K562 (cell line): ENCODE measurements around the gene HEY2. TPM values are rescaled to one million over a fixed set of nuclear protein-coding genes. Genes with fewer than 3 reads are reported as not detected.

ENCODE experiments used
- MGA ChIP-seq: fragments of 450-650 bp; IDR thresholded peaks from 2 replicates; pipeline ENCODE4 v1.6.1; 2016; ENCODE audit warnings: mild to moderate bottlenecking, moderate library complexity
- polyA plus RNA-seq, 8 experiments: library from polyadenylated mRNA; depleted of rRNA in 4 of 8; stranded (reverse) in 5 of 8; unstranded in 3 of 8; fragments of >200 nt; fragmentation: Nextera tagmentation in 2 of 8; fragmentation: Illumina TruSeq in 1 of 8; extraction: Ambion mirVana in 2 of 8; extraction: Trizol in 1 of 8; gene quantifications; 2 replicates each; pipeline versions ENCODE4 v1.2.1 to v1.2.3, GENCODE V29; 2011 to 2014; ENCODE audit warnings: inconsistent platforms in 1 of 8, missing spikeins in 1 of 8
- total RNA-seq, 7 experiments: library from RNA; depleted of rRNA in 6 of 7; stranded (reverse); fragments of >200 nt in 6 of 7; fragmentation: Illumina TruSeq in 2 of 7; extraction: Trizol in 2 of 7; gene quantifications; 2 replicates each; pipeline versions ENCODE4 v1.2.1 to v1.2.3, GENCODE V29; 2011 to 2021; ENCODE audit warnings: low replicate concordance in 1 of 7

Gene HEY2
- total and polyA plus RNA-seq, 9 of the 15 experiments (the other 6 are each of a cell fraction or from before 2014, with no cell fraction given) = 0.03 to 0.07 (median 0.06) TPM; not detected in 5

- TF ChIP-seq MGA = no peak
These were observed 61.0 kb downstream of the HEY2 start (continued) for GRCh38 chr6:125810445-125810844.

Other genes with a start within 250 kb of the HEY2 start
- 6.7 and 10.6 TPM in 2 replicates for gene NCOA7, start 41.3 kb downstream of the HEY2 start, total RNA-seq (2014; rRNA removed)
- gene NCOA7, start 41.3 kb downstream of the HEY2 start, total RNA-seq (2014; rRNA removed; fragmentation: Illumina TruSeq; extraction: Trizol) = 14.6 and 16.9 TPM in 2 replicates
- 9.3 and 12.7 TPM in 2 replicates for gene NCOA7, start 41.3 kb downstream of the HEY2 start, total RNA-seq (2015; rRNA removed; fragmentation: Illumina TruSeq; extraction: Trizol)
- gene NCOA7, start 41.3 kb downstream of the HEY2 start, total RNA-seq (2021) = 13.8 TPM in 2 replicates
- gene NCOA7, start 41.3 kb downstream of the HEY2 start, polyA plus RNA-seq (2011; rRNA removed) = 8.9 and 9.3 TPM in 2 replicates
- gene NCOA7, start 41.3 kb downstream of the HEY2 start, polyA plus RNA-seq (2014; fragmentation: Illumina TruSeq; extraction: Trizol) = 11.2 and 13.6 TPM in 2 replicates
- 1 to 10 TPM; 5.8 to 7.0 TPM for gene NCOA7, start 41.3 kb downstream of the HEY2 start, polyA plus RNA-seq (2014; fragmentation: Nextera tagmentation; extraction: Ambion mirVana)
- 8.5 and 11.0 TPM in 2 replicates for gene NCOA7, start 41.3 kb downstream of the HEY2 start, polyA plus RNA-seq (2014; rRNA removed)
- 11.8 and 13.7 TPM in 2 replicates for gene HINT3, start 207.1 kb downstream of the HEY2 start, total RNA-seq (2014; rRNA removed)
- 16.6 and 16.9 TPM in 2 replicates for gene HINT3, start 207.1 kb downstream of the HEY2 start, total RNA-seq (2014; rRNA removed; fragmentation: Illumina TruSeq; extraction: Trizol)
- gene HINT3, start 207.1 kb downstream of the HEY2 start, total RNA-seq (2015; rRNA removed; fragmentation: Illumina TruSeq; extraction: Trizol) = 14.6 and 16.2 TPM in 2 replicates
- 10.8 and 11.3 TPM in 2 replicates for gene HINT3, start 207.1 kb downstream of the HEY2 start, total RNA-seq (2021)
- 4.7 and 5.1 TPM in 2 replicates for gene HINT3, start 207.1 kb downstream of the HEY2 start, polyA plus RNA-seq (2011; rRNA removed)
- 12.6 and 13.7 TPM in 2 replicates for gene HINT3, start 207.1 kb downstream of the HEY2 start, polyA plus RNA-seq (2014; fragmentation: Illumina TruSeq; extraction: Trizol)
- gene HINT3, start 207.1 kb downstream of the HEY2 start, polyA plus RNA-seq (2014; fragmentation: Nextera tagmentation; extraction: Ambion mirVana) = 1 to 10 TPM; 1.4 to 1.9 TPM
- gene HINT3, start 207.1 kb downstream of the HEY2 start, polyA plus RNA-seq (2014; rRNA removed) = 7.6 and 8.9 TPM in 2 replicates
- gene TRMT11, start 236.9 kb downstream of the HEY2 start, total RNA-seq (2014; rRNA removed) = 38.2 and 40.5 TPM in 2 replicates
- gene TRMT11, start 236.9 kb downstream of the HEY2 start, total RNA-seq (2014; rRNA removed; fragmentation: Illumina TruSeq; extraction: Trizol) = 60.8 and 68.2 TPM in 2 replicates
- 47.2 and 53.0 TPM in 2 replicates for gene TRMT11, start 236.9 kb downstream of the HEY2 start, total RNA-seq (2015; rRNA removed; fragmentation: Illumina TruSeq; extraction: Trizol)
- 38.8 and 41.3 TPM in 2 replicates for gene TRMT11, start 236.9 kb downstream of the HEY2 start, total RNA-seq (2021)
- gene TRMT11, start 236.9 kb downstream of the HEY2 start, polyA plus RNA-seq (2011; rRNA removed) = 68.1 and 88.0 TPM in 2 replicates
- gene TRMT11, start 236.9 kb downstream of the HEY2 start, polyA plus RNA-seq (2014; fragmentation: Illumina TruSeq; extraction: Trizol) = 34.8 and 46.8 TPM in 2 replicates
- gene TRMT11, start 236.9 kb downstream of the HEY2 start, polyA plus RNA-seq (2014; fragmentation: Nextera tagmentation; extraction: Ambion mirVana) = 10 to 100 TPM; 72.4 to 76.3 TPM
- 59.6 and 59.8 TPM in 2 replicates for gene TRMT11, start 236.9 kb downstream of the HEY2 start, polyA plus RNA-seq (2014; rRNA removed)